HG03039 (cell line): ENCODE results near the gene SPP1.
A peak's percentile ranks its signal among the peaks of the same experiment; 100 is the strongest.

Source experiments
- ATAC-seq: cut with Tn5 transposase; IDR thresholded peaks from one replicate; pipeline ENCODE4 v1.9.1; 2021; ENCODE audit warnings: mild to moderate bottlenecking, moderate library complexity; ENCODE audit not compliant: unreplicated experiment

Gene SPP1

DNA sequence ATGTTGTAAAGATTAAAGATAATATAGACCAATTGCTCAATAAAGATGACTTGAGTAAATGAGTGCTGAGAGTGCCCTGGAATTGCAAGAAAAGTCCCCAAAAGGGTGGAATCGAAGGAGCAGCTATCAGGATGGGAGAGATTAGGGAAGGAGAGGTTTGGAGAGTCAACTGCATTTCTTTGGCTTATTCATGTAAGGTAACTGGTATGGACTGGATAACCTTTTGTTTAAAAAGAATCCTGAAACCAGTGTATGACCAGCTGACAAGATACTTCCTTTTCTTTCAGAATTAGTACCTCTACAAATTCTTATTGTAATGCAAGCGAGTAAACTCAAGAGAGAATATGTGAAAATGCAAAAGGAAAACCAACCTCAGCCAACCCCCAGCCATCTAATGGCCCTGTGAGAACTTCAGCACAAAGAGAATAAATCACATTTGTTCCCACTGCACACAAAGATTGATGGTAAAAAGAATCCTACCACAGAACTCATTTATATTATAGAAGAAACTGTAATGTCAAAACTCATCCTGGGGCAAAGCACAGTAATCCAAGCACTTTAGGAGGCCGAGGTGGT, 24.5 kb upstream of the SPP1 start:
- no peak for ATAC-seq

DNA sequence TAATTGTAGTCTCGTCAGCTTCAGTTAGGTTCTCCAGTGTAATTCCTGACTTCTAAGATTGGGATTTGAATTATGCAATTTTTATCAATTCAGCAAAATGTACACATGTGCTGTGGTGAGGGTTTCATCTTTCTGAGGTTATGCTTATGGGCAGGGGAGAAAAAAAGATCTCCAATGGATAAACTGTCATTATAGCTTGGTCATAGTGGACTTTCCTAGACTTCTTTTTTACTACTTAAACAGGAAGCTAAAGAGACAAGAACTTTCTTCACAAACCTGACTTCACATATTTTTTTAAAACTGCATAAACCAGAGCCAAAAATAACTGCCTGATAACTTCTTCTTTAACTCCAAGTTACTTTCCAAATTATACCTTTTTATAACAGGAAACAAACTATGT, 21.7 kb upstream of the SPP1 start:
- no peak for ATAC-seq

DNA sequence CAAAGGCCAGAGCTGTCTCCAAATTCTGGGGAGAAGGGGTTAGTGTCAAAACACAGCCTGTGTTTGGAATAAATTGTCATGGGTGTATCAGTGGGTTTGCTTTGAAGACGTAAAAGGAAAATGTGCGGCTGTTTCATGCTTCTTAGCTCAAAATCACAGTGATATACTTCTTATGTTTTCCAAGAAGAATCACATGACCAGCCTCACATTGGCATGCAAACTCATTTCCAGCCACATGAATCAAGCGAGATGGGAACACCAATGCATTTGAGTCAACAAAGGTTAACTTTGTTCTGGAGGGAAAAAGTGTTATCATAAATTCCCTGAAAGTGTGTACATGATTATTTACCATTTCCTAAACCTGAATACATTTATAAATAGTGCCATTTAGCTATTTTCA, 19.0 kb upstream of the SPP1 start:
- ATAC-seq, result no peak

GRCh38 chr4:87957061-87957460, 18.5 kb upstream of the SPP1 start:
- no peak for ATAC-seq

DNA sequence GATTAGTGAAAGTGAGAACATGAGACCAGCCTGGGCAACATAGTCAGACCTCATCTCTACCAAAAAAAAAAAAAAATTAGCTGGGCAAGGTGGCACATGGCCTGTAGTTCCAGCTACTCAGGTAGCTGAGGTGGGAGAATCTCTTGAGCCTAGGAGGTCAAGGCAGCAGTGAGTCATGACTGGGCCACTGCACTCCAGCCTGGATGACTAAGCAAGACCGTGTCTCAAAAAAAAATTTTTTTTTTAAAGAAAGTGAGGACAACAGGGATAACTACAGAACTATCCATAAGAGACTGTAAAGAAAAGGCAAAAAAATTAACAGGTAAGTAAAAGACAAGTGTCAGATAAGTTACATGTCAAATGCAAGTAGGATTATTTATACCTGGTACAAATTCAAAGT, 13.5 kb upstream of the SPP1 start:
- ATAC-seq, result no peak

- no peak for ATAC-seq
These were observed 12.9 kb upstream of the SPP1 start for GRCh38 chr4:87962398-87963146.

GRCh38 chr4:87965501-87965975, 10.0 kb upstream of the SPP1 start:
- no peak for ATAC-seq

DNA sequence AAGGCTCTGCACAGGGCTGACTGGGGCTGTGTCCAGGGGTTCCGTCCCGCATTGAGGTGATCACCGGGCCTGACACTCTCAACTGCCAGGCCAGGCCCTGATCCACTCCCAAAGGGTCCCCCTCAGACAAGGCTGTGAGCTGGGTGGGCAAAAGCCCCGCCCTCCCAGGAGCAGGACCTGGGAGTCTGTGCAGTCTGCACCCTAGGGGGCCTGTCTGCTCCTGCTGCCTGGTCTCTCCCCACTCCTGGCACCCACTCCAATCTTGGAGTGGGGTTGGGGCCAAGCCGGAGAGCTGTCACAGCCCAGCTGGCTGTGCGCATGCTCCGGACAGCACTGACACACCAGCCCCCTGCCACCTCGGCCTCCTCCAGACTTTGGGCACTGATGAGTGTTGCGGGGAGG, 9.4 kb upstream of the SPP1 start:
- ATAC-seq, result no peak

GRCh38 chr4:87967193-87967592, 8.3 kb upstream of the SPP1 start:
- no peak for ATAC-seq

- ATAC-seq, result no peak
These were observed 5.4 kb upstream of the SPP1 start for GRCh38 chr4:87970121-87970520.

GRCh38 chr4:87971866-87972265, 3.6 kb upstream of the SPP1 start:
- ATAC-seq, result no peak

DNA sequence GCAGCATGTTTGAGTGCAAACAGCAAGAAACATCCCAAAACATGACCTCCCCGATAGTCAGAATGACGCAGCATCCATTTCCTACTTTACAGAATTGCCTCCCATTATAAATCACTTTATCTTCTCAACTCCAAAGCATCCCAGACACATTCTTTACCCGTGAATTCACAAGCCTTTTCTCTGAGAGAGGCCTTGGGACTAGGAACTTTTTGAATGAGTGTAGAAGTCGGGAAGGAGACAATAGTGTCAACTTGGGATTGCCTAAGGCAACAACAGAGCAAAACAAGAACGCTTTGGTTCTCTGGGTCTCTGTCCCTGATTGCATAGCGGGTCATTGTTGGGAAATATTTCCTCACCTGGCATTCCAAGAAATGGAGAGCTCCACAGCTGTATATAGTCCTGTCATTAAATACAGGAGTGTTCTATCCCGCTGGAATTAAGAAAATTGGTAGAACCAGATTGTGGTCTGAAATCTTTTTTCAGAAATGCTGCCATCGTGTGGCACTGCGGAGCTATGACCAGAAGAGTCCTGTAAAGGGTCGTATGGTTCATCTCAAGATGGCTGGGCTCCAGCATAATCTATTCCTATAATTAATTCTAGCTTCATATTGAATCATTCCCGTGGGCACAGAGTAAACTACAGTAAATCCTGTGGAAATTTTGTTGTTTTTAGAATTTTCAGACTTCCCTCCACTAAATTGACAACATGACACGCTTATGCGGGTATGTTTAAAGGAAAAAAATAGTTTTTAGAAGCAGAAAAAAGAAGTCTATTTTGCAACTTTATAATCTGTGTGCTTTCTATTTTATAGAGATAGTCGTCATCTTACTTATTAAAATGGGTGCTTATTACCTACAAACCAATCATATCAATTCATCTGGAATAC, 2.0 kb upstream of the SPP1 start:
- peak; percentile 77 for ATAC-seq

DNA sequence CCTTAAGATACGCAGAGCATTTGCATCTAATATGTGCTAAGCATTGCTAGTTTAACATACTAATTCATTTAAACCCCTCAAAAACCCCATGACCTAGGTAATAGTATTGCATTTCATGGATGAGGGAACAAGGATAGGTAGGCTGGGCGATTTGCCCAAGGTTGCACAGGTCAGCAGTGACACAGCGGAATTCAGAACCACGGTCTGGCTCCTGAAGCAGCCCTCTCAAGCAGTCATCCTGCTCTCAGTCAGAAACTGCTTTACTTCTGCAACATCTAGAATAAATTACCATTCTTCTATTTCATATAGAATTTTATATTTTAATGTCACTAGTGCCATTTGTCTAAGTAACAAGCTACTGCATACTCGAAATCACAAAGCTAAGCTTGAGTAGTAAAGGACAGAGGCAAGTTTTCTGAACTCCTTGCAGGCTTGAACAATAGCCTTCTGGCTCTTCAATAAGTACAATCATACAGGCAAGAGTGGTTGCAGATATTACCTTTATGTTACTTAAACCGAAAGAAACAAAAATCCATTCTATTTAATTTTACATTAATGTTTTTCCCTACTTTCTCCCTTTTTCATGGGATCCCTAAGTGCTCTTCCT, 555 bp upstream of the SPP1 start:
- ATAC-seq, result no peak

- no peak for ATAC-seq
These were observed 2.2 kb downstream of the SPP1 start for GRCh38 chr4:87977521-87978278.

- ATAC-seq, result no peak
These were observed 3.2 kb downstream of the SPP1 start for GRCh38 chr4:87978681-87979080.

DNA sequence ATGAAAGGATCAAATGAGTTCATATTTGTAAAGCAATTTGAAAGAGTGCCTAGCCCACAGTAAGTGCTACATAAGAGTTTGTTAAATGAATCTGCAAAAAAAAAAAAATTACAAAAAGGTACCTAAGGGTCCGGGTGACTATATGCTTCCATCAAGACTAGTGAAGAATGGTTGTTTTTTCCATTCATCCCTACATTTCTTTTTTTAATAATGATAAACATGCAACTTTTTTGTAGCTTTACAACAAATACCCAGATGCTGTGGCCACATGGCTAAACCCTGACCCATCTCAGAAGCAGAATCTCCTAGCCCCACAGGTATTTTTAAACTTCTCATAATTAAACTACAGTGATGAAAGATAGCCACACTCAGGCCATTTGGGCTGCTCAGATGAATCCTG, 4.3 kb downstream of the SPP1 start:
- ATAC-seq, result no peak

DNA sequence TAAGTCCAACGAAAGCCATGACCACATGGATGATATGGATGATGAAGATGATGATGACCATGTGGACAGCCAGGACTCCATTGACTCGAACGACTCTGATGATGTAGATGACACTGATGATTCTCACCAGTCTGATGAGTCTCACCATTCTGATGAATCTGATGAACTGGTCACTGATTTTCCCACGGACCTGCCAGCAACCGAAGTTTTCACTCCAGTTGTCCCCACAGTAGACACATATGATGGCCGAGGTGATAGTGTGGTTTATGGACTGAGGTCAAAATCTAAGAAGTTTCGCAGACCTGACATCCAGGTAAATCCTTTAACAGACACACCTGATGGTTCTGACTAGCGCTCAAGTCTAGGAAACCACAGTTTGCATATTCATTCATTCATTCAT, 6.0 kb downstream of the SPP1 start:
- no peak for ATAC-seq

GRCh38 chr4:87982036-87982435, 6.5 kb downstream of the SPP1 start:
- ATAC-seq, result no peak

- no peak for ATAC-seq
These were observed 7.0 kb downstream of the SPP1 start for GRCh38 chr4:87982446-87983010.

- no peak for ATAC-seq
These were observed 8.5 kb downstream of the SPP1 start for GRCh38 chr4:87983996-87984395.
